Uterus (tissue), 4 donors: Measurements from ENCODE around the gene RBMS3. TPM values are rescaled to one million over a fixed set of nuclear protein-coding genes. Genes with fewer than 3 reads are reported as not detected.

ENCODE experiments used
- DNase-seq, 2 donors: peaks; one replicate each; pipeline ENCODE4 v3.0.0-alpha.2; 2019 to 2020
- H3K27ac ChIP-seq, 2 donors: fragments of 200-600 bp; sonication (generic); 1 replicate in 1 of 2; 2 replicates in 1 of 2; pipeline ENCODE4 v1.5.1; 2016 to 2018
- H3K27me3 ChIP-seq, 2 donors: fragments of 200-600 bp; sonication (generic); one replicate each; pipeline ENCODE4 v1.5.1; 2018 to 2019; ENCODE audit warnings: control low read depth in 1 of 2
- H3K36me3 ChIP-seq, 2 donors: fragments of 200-600 bp; sonication (generic); one replicate each; pipeline ENCODE4 v1.5.1; 2019; ENCODE audit warnings: control low read depth in 1 of 2
- H3K4me1 ChIP-seq, 2 donors: fragments of 200-600 bp; sonication (generic); one replicate each; pipeline ENCODE4 v1.5.1; 2018 to 2019; ENCODE audit warnings: control low read depth in 1 of 2
- H3K4me3 ChIP-seq, 2 donors: fragments of 200-600 bp; sonication (generic); 1 replicate in 1 of 2; 2 replicates in 1 of 2; pipeline ENCODE4 v1.5.1; 2018 to 2019; ENCODE audit warnings: mild to moderate bottlenecking in 1 of 2
- H3K9me3 ChIP-seq, 2 donors: fragments of 200-600 bp; sonication (generic); one replicate each; pipeline ENCODE4 v1.5.1; 2019; ENCODE audit warnings: control low read depth in 1 of 2
- CTCF ChIP-seq, 4 experiments: fragments of 200-600 bp in 2 of 4; fragments of 450-650 bp in 2 of 4; sonication (generic) in 2 of 4; IDR thresholded peaks; one replicate each; pipeline ENCODE4 v1.5.1; 2016 to 2019; ENCODE audit warnings: antibody characterized with exemption in 4 of 4, mild to moderate bottlenecking in 2 of 4, moderate library complexity in 1 of 4
- POLR2A ChIP-seq, 2 donors: fragments of 450-650 bp; IDR thresholded peaks; one replicate each; pipeline ENCODE4 v1.6.1; 2016; ENCODE audit warnings: antibody characterized with exemption in 2 of 2, mild to moderate bottlenecking in 1 of 2, moderate library complexity in 1 of 2
- intact Hi-C: fragments of 100-400 bp; cut with DNase I; formaldehyde crosslinking; loops from one replicate; pipeline ENCODE4 v1.15.1; 2023; ENCODE audit warnings: low total_unique reads
- total RNA-seq, 4 donors: library from RNA; depleted of rRNA in 3 of 4; stranded (reverse); fragments of >200 nt in 3 of 4; gene quantifications; one replicate each; pipeline versions ENCODE4 v1.1.0 to v1.2.4, GENCODE V29; 2014 to 2023
- donor health status: DM: yes; HTN: yes; CAD: no.

Gene RBMS3
- total RNA-seq, 4 donors from 2014 or later = 45.9 to 113 (median 75.4) TPM

- intact Hi-C loops = no loop called here
- TF ChIP-seq POLR2A (IDR thresholded peaks at IDR 0.05) = no peak
- TF ChIP-seq CTCF (IDR thresholded peaks at IDR 0.05) = no peak
- H3K27me3 ChIP-seq = no peaks in the 10 kb centered on the region
- H3K27ac ChIP-seq = no peak overlapping the region
- no peaks in the 10 kb centered on the region for H3K9me3 ChIP-seq
- no peaks in the 10 kb centered on the region for H3K36me3 ChIP-seq
- peaks cover 0 to 6% of the 10 kb centered on the region in 2 donors for H3K4me1 ChIP-seq
- no peak overlapping the region for H3K4me3 ChIP-seq
- DNase-seq = no peak
These were observed 6.2 kb upstream of the RBMS3 start for GRCh38 chr3:29274667-29275066.

- no peaks in the 10 kb centered on the region for H3K27me3 ChIP-seq
- H3K4me1 ChIP-seq = peaks cover 0 to 6% of the 10 kb centered on the region in 2 donors
- no peaks in the 10 kb centered on the region for H3K36me3 ChIP-seq
- TF ChIP-seq POLR2A (IDR thresholded peaks at IDR 0.05) (no peak), CTCF (IDR thresholded peaks at IDR 0.05) (no peak)
- intact Hi-C loops = no loop called here
- peak; percentile 25 for DNase-seq
- H3K4me3 ChIP-seq = no peak overlapping the region
- H3K9me3 ChIP-seq = no peaks in the 10 kb centered on the region
- no peak overlapping the region for H3K27ac ChIP-seq
These were observed 5.6 kb upstream of the RBMS3 start for GRCh38 chr3:29275309-29275708.

- Histone ChIP-seq H3K36me3 (no peaks in the 10 kb centered on the region), H3K27ac (no peak overlapping the region), H3K4me1 (peaks cover 0 to 6% of the 10 kb centered on the region in 2 donors), H3K9me3 (no peaks in the 10 kb centered on the region), H3K27me3 (no peaks in the 10 kb centered on the region), H3K4me3 (no peak overlapping the region)
- intact Hi-C loops = no loop called here
- DNase-seq = no peak
- TF ChIP-seq POLR2A (IDR thresholded peaks at IDR 0.05) (no peak), CTCF (IDR thresholded peaks at IDR 0.05) (no peak)
These were observed 3.6 kb upstream of the RBMS3 start for GRCh38 chr3:29277249-29277648.

- Histone ChIP-seq H3K36me3 (no peaks in the 10 kb centered on the region), H3K4me1 (peaks cover 0 to 6% of the 10 kb centered on the region in 2 donors), H3K27ac (peak overlapping the region; percentile 13 to 92), H3K27me3 (no peaks in the 10 kb centered on the region), H3K4me3 (no peak overlapping the region), H3K9me3 (no peaks in the 10 kb centered on the region)
- TF ChIP-seq CTCF (IDR thresholded peaks at IDR 0.05) = no peak
- TF ChIP-seq POLR2A (IDR thresholded peaks at IDR 0.05) = no peak
- DNase-seq = no peak
- intact Hi-C loops = no loop called here
These were observed 1.6 kb upstream of the RBMS3 start for GRCh38 chr3:29279286-29279685.

GRCh38 chr3:29279806-29280205 is 1.1 kb upstream of the RBMS3 start:
- H3K27me3 ChIP-seq = no peaks in the 10 kb centered on the region
- TF ChIP-seq POLR2A (IDR thresholded peaks at IDR 0.05) (no peak), CTCF (IDR thresholded peaks at IDR 0.05) (no peak)
- H3K27ac ChIP-seq = peak overlapping the region; percentile 89 to 92
- DNase-seq = peak in 1 of 2 donors; percentile 16
- intact Hi-C loops = no loop called here
- H3K9me3 ChIP-seq = no peaks in the 10 kb centered on the region
- H3K4me1 ChIP-seq = peaks cover 0 to 6% of the 10 kb centered on the region in 2 donors
- H3K36me3 ChIP-seq = no peaks in the 10 kb centered on the region
- no peak overlapping the region for H3K4me3 ChIP-seq
